IMR-90 (cell line): ENCODE measurements around the gene TMEM209.

ENCODE experiments used
- BHLHE40 ChIP-seq: fragments of 150-350 bp; IDR thresholded peaks from 2 replicates; pipeline ENCODE4 v1.6.1; 2016; ENCODE audit warnings: mild to moderate bottlenecking, low read depth, low read length
- MXI1 ChIP-seq: IDR thresholded peaks from 2 replicates; pipeline ENCODE4 v1.6.1; 2012; ENCODE audit warnings: low read depth, mild to moderate bottlenecking, low read length, moderate library complexity, borderline replicate concordance
- POLR2A ChIP-seq: IDR thresholded peaks from 2 replicates; pipeline ENCODE4 v1.6.1; 2012; ENCODE audit warnings: mild to moderate bottlenecking, low read depth, low read length
- RAD21 ChIP-seq: IDR thresholded peaks from 2 replicates; pipeline ENCODE4 v1.6.1; 2012; ENCODE audit warnings: low read length, improper control_type of control experiment
- TF ChIP-seq, protein P1 (sequence below): conservative IDR thresholded peaks from 2 replicates; pipeline ENCODE4 v1.5.1; 2012; ENCODE audit warnings: mild to moderate bottlenecking, low read depth, low read length, improper control_type of control experiment

GRCh38 chr7:130127404-130127803, 77.8 kb downstream of the TMEM209 start:
- no peak for TF ChIP-seq BHLHE40
- no peak for TF ChIP-seq POLR2A
- TF ChIP-seq, protein P1, sequence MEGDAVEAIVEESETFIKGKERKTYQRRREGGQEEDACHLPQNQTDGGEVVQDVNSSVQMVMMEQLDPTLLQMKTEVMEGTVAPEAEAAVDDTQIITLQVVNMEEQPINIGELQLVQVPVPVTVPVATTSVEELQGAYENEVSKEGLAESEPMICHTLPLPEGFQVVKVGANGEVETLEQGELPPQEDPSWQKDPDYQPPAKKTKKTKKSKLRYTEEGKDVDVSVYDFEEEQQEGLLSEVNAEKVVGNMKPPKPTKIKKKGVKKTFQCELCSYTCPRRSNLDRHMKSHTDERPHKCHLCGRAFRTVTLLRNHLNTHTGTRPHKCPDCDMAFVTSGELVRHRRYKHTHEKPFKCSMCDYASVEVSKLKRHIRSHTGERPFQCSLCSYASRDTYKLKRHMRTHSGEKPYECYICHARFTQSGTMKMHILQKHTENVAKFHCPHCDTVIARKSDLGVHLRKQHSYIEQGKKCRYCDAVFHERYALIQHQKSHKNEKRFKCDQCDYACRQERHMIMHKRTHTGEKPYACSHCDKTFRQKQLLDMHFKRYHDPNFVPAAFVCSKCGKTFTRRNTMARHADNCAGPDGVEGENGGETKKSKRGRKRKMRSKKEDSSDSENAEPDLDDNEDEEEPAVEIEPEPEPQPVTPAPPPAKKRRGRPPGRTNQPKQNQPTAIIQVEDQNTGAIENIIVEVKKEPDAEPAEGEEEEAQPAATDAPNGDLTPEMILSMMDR: no peak
- no peak for TF ChIP-seq RAD21
- no peak for TF ChIP-seq MXI1
